ENCODE results near the gene PRPF6. TPM values are rescaled to one million over a fixed set of nuclear protein-coding genes. Genes with fewer than 3 reads are reported as not detected.

The PRPF6 gene
- total RNA-seq, 1 experiment from 2014 or later, result 103 TPM

DNA sequence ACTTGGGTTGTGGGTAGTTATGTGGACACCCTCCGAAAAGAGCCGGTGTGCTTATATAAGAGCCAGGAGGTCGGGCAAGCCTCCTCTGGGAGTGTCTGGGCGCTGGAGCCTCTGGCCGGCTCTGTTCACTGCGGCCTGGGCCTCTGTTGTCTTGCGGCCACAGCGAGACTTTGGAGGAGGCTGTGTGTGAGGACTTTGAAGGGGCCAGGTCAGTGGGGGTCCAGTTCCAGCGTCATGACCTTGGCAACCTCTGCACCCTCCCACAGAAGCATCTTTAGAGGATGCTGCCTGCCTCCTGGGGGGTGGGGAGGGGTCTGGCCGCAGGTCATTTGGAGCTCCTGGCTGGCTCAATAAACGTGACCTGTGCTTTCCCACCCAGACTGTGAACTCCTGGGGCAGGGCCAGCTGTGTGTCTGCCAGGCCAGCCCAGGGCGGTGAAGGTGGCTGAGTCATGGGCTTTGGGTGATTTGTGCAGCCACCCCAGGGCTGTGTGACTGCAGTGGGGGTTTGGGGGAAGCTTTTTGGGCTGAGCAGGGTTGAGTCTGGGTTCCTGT is 83.3 kb downstream of the PRPF6 start:
- Histone ChIP-seq H3K4me3 (peak overlapping the region; percentile 90), H4K20me1 (ENCODE audit: insufficient read depth) (peaks cover 5% of the 10 kb centered on the region), H3K36me3 (ENCODE audit: low read depth) (no peaks in the 10 kb centered on the region), H3K27me3 (ENCODE audit: insufficient read depth, low read depth) (no peaks in the 10 kb centered on the region), H3K9me2 (ENCODE audit: insufficient read depth) (no peaks in the 10 kb centered on the region), H3K4me1 (replicated peaks; ENCODE audit: insufficient read depth) (peaks cover 47% of the 10 kb centered on the region), H3K27ac (peak overlapping the region; percentile 61), H3K9me3 (ENCODE audit: insufficient read depth, low read depth) (no peaks in the 10 kb centered on the region), H3K4me2 (peak overlapping the region; percentile 96), H2AFZ (no peak overlapping the region), H3F3A (ENCODE audit: insufficient read depth, low read depth) (peaks cover 29% of the 10 kb centered on the region; the same call in 1 of the 2 replicates), H3K79me2 (ENCODE audit: low read depth) (peaks cover 19% of the 10 kb centered on the region)
- TF ChIP-seq, protein P1, sequence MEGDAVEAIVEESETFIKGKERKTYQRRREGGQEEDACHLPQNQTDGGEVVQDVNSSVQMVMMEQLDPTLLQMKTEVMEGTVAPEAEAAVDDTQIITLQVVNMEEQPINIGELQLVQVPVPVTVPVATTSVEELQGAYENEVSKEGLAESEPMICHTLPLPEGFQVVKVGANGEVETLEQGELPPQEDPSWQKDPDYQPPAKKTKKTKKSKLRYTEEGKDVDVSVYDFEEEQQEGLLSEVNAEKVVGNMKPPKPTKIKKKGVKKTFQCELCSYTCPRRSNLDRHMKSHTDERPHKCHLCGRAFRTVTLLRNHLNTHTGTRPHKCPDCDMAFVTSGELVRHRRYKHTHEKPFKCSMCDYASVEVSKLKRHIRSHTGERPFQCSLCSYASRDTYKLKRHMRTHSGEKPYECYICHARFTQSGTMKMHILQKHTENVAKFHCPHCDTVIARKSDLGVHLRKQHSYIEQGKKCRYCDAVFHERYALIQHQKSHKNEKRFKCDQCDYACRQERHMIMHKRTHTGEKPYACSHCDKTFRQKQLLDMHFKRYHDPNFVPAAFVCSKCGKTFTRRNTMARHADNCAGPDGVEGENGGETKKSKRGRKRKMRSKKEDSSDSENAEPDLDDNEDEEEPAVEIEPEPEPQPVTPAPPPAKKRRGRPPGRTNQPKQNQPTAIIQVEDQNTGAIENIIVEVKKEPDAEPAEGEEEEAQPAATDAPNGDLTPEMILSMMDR (conservative IDR thresholded peaks at IDR 0.05), result no peak
- no peak for TF ChIP-seq EZH2 (IDR thresholded peaks at IDR 0.05; ENCODE audit: low read depth)
- DNase-seq, result peak; percentile 60 to 72
- intact Hi-C loops (cut with micrococcal nuclease; ENCODE audit: unreplicated experiment), result loop anchor here (10.0 kb wide), 1 partner anchor 199 kb away; the partner anchor contains the start of genes ABHD16B and TPD52L2
- TSS peak; percentile 48 for BruUV-seq (replicated peaks)
- ChIA-PET CTCF (interaction anchor here (0.6 kb wide), 1 partner anchor 355 kb away, joined by 8 read pairs; no protein-coding TSS in a partner anchor), POLR2A (ENCODE audit: unreplicated experiment) (no interaction called here)

DNA sequence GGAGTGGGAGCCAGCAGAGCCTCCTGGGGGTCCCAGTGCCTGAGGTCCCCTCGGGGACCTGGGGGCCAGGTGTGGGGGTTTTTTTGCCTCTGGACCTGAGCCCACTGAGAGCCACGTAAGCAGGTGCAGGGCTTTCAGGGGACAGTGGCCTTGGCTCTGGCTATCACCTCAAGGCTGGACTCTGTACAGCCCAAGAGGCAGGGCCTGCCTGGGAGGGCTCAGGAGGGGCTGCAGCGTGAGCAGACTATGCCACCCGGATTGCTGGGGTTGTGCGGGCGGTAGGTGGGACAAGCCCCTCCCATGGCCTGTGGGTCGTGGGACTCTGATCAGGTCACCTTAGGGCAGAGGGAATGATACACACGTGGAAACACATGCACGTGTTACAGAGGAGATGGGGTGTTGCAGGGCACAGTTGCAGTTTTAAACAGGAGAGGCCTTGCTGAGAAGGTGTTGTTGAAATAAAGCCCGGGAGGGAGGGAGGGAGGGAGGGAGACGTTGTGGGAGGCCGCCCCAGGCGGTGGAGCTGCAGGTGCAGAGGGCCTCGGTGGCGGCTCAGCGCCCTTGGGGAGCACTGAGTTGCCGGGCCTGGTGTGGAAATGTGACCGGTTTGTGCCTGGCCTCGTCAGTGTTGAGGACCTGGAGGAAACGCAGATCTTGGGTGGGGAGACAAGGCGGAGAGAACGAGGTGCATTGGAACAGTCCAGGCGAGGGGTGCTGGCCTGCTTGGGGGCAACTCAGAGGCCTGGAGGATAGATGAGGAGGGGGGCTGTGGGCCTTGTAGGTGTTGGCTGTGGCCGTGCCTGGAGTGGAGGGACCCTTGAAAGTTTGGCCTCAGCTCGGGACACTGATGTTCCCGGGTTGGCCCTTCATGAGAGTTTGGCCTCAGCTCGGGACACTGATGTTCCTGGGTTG is 84.4 kb downstream of the PRPF6 start:
- intact Hi-C loops (cut with micrococcal nuclease; ENCODE audit: unreplicated experiment), result loop anchor here (10.0 kb wide), 1 partner anchor 201 kb away; the partner anchor contains the start of genes ABHD16B and TPD52L2
- BruUV-seq (replicated peaks), result no TSS peak
- Histone ChIP-seq H3K36me3 (ENCODE audit: low read depth) (no peaks in the 10 kb centered on the region), H3K4me3 (no peak overlapping the region), H3F3A (ENCODE audit: insufficient read depth, low read depth) (peaks cover 20% of the 10 kb centered on the region; the same call in 1 of the 2 replicates), H3K9me3 (ENCODE audit: insufficient read depth, low read depth) (no peaks in the 10 kb centered on the region), H3K27ac (peak overlapping the region; percentile 22; the same call in 1 of the 2 replicates), H4K20me1 (ENCODE audit: insufficient read depth) (peaks cover 11% of the 10 kb centered on the region), H3K4me2 (peak overlapping the region; percentile 96), H3K9me2 (ENCODE audit: insufficient read depth) (no peaks in the 10 kb centered on the region), H3K79me2 (ENCODE audit: low read depth) (peaks cover 19% of the 10 kb centered on the region), H3K27me3 (ENCODE audit: insufficient read depth, low read depth) (no peaks in the 10 kb centered on the region), H3K4me1 (replicated peaks; ENCODE audit: insufficient read depth) (peaks cover 47% of the 10 kb centered on the region), H2AFZ (no peak overlapping the region)
- ChIA-PET CTCF (interaction anchor here (1.2 to 1.3 kb wide), 2 partner anchors 26 to 527 kb away, joined by 4 to 5 read pairs; no protein-coding TSS in a partner anchor), POLR2A (ENCODE audit: unreplicated experiment) (interaction anchor here (0.6 to 1.0 kb wide), 3 partner anchors 68 to 424 kb away, joined by 3 to 8 read pairs (median 3); no protein-coding TSS in a partner anchor)
- no peak for DNase-seq
- no peak for TF ChIP-seq EZH2 (IDR thresholded peaks at IDR 0.05; ENCODE audit: low read depth)
- TF ChIP-seq, protein P1 (conservative IDR thresholded peaks at IDR 0.05), result no peak

DNA sequence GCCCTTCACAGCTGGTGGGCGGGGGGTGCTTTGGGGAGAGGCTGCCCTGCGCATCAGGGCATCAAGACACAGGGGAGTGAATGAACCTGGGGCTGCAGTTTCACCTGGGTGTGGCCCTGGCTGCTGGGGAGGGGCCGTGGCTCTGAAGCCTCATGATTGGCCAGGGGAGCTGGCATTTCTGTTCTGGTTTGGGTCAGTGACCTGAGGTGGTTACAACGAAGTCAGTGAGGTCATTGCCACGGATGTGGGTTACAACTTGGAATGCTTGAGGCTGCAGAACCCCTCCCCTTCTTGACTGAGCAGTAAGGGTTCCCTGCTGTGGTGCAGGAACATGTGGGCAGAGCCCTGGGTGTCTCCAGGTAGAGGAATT is 85.0 kb downstream of the PRPF6 start:
- no peaks in the 10 kb centered on the region for H3K9me3 ChIP-seq (ENCODE audit: insufficient read depth, low read depth)
- peak overlapping the region; percentile 38; the same call in 1 of the 2 replicates for H3K27ac ChIP-seq
- no peak overlapping the region; the same call in 1 of the 2 replicates for H3K4me3 ChIP-seq
- no peaks in the 10 kb centered on the region for H3K27me3 ChIP-seq (ENCODE audit: insufficient read depth, low read depth)
- intact Hi-C loops (cut with micrococcal nuclease; ENCODE audit: unreplicated experiment), result loop anchor here (1.0 to 10.0 kb wide), 2 partner anchors 13 to 201 kb away; partner anchors contain the start of genes ABHD16B, RGS19 and TPD52L2
- no peak overlapping the region for H2AFZ ChIP-seq
- ChIA-PET POLR2A (ENCODE audit: unreplicated experiment) (interaction anchor here (0.6 to 1.0 kb wide), 4 partner anchors 28 to 424 kb away, joined by 3 to 8 read pairs (median 4); no protein-coding TSS in a partner anchor), CTCF (interaction anchor here (1.2 to 1.3 kb wide), 2 partner anchors 27 to 528 kb away, joined by 4 to 5 read pairs; no protein-coding TSS in a partner anchor)
- H3K4me1 ChIP-seq (replicated peaks; ENCODE audit: insufficient read depth), result peaks cover 47% of the 10 kb centered on the region
- BruUV-seq (replicated peaks), result no TSS peak
- H3K9me2 ChIP-seq (ENCODE audit: insufficient read depth), result no peaks in the 10 kb centered on the region
- peaks cover 20% of the 10 kb centered on the region; the same call in 1 of the 2 replicates for H3F3A ChIP-seq (ENCODE audit: insufficient read depth, low read depth)
- DNase-seq, result peak; percentile 92 to 96
- H3K36me3 ChIP-seq (ENCODE audit: low read depth), result no peaks in the 10 kb centered on the region
- H3K4me2 ChIP-seq, result peak overlapping the region; percentile 96
- TF ChIP-seq, protein P1 (conservative IDR thresholded peaks at IDR 0.05), result no peak
- peaks cover 11% of the 10 kb centered on the region for H4K20me1 ChIP-seq (ENCODE audit: insufficient read depth)
- H3K79me2 ChIP-seq (ENCODE audit: low read depth), result peaks cover 19% of the 10 kb centered on the region

Measured in PC-9 (cell line).